MCF 10A (cell line): ENCODE measurements around the gene BNIP5. TPM values are rescaled to one million over a fixed set of nuclear protein-coding genes. Genes with fewer than 3 reads are reported as not detected.

Source experiments
- BruUV-seq: library from RNA; stranded (reverse); fragments of 400-500 nt; replicated peaks from 2 replicates; lab custom pipeline; 2021; lab: Mats Ljungman, UMichigan
- CTCF ChIA-PET: fragments of 300-600 bp; sonication (Branson Sonifier 250); formaldehyde crosslinking; extraction: SDS; loops from one replicate; lab custom pipeline; 2021; ENCODE audit warnings: antibody characterized with exemption, inconsistent platforms; lab: Yijun Ruan, JAX
- POLR2A ChIA-PET: fragments of 300-600, 350-650 bp; sonication (Branson Sonifier 250); formaldehyde crosslinking; extraction: SDS; loops from one replicate; lab custom pipeline; 2020; ENCODE audit warnings: antibody characterized with exemption, inconsistent platforms; lab: Yijun Ruan, JAX
- DNase-seq: peaks from one replicate; pipeline ENCODE4 v3.0.0-alpha.2; 2018; ENCODE audit not compliant: unreplicated experiment
- H3K27ac Mint-ChIP-seq: one replicate; pipeline ENCODE4 v1.8.0; 2022; ENCODE audit warnings: mild to moderate bottlenecking, low read depth, mixed read lengths; ENCODE audit not compliant: unreplicated experiment
- H3K27me3 Mint-ChIP-seq: one replicate; pipeline ENCODE4 v1.8.0; 2022; ENCODE audit warnings: mixed read lengths; ENCODE audit not compliant: insufficient read depth, unreplicated experiment
- H3K36me3 Mint-ChIP-seq: one replicate; pipeline ENCODE4 v1.8.0; 2022; ENCODE audit warnings: mild to moderate bottlenecking, moderate library complexity, mixed read lengths; ENCODE audit not compliant: insufficient read depth, unreplicated experiment
- H3K4me1 Mint-ChIP-seq: one replicate; pipeline ENCODE4 v1.8.0; 2022; ENCODE audit warnings: mixed read lengths; ENCODE audit not compliant: insufficient read depth, unreplicated experiment
- H3K4me3 Mint-ChIP-seq: one replicate; pipeline ENCODE4 v1.8.0; 2022; ENCODE audit warnings: mild to moderate bottlenecking, moderate library complexity, mixed read lengths; ENCODE audit not compliant: unreplicated experiment
- H3K9me3 Mint-ChIP-seq: one replicate; pipeline ENCODE4 v1.8.0; 2022; ENCODE audit warnings: mixed read lengths; ENCODE audit not compliant: unreplicated experiment
- intact Hi-C: fragments of 100-400 bp; cut with micrococcal nuclease; formaldehyde crosslinking; loops from 2 replicates; pipeline ENCODE4 v1.14.1; 2022
- total RNA-seq: library from RNA; stranded (reverse); gene quantifications from 2 replicates; pipeline ENCODE4 v1.2.3, GENCODE V29; 2022
- TF ChIP-seq, protein P1 (sequence below): fragments of 200-600 bp; IDR thresholded peaks from one replicate; pipeline ENCODE4 v1.8.0; 2022; ENCODE audit warnings: antibody characterized with exemption, mild to moderate bottlenecking; ENCODE audit not compliant: unreplicated experiment

The BNIP5 gene
- total RNA-seq, 1 experiment from 2014 or later: not detected

DNA sequence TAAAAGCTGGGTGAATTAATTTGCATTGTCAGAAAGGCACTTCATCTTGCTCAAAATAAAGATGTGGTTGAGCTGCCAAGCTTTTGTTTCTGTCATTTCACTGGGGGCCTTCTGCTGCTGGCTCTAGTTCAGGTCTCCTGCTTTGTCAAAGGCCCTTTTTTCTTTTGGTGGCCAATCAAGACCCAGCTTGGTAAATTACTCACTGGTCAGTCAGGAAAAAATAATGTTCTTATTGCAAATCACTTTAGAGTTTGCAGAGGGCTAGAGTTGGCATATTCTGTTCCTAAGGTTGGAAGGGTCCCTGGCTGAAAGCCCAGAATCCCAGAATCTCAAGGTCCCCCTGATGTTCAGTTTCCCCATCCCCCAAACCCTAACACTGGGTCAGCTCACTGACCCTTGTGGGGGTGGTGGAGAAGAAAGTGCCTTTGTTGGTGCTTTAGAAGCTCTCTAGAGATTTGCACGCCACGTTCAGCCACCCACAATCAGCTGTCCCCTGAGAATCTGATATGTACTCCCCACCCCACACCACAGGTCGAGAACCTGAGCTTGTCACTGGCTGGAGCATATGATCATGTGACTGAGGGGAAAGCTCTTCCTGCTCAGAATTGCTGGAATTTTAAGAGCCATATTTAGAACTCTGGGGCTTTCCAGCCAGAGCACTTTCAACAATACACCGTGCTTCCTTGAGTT lies 21.7 kb upstream of the BNIP5 start:
- ChIA-PET CTCF (interaction anchor here (0.6 to 3.9 kb wide), 10 partner anchors 11 to 806 kb away, joined by 3 to 29 read pairs (median 4); no protein-coding TSS in a partner anchor), POLR2A (interaction anchor here (0.6 kb wide), 2 partner anchors 8 to 15 kb away, joined by 3 read pairs; no protein-coding TSS in a partner anchor)
- TF ChIP-seq, protein P1, sequence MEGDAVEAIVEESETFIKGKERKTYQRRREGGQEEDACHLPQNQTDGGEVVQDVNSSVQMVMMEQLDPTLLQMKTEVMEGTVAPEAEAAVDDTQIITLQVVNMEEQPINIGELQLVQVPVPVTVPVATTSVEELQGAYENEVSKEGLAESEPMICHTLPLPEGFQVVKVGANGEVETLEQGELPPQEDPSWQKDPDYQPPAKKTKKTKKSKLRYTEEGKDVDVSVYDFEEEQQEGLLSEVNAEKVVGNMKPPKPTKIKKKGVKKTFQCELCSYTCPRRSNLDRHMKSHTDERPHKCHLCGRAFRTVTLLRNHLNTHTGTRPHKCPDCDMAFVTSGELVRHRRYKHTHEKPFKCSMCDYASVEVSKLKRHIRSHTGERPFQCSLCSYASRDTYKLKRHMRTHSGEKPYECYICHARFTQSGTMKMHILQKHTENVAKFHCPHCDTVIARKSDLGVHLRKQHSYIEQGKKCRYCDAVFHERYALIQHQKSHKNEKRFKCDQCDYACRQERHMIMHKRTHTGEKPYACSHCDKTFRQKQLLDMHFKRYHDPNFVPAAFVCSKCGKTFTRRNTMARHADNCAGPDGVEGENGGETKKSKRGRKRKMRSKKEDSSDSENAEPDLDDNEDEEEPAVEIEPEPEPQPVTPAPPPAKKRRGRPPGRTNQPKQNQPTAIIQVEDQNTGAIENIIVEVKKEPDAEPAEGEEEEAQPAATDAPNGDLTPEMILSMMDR: no peak
- H3K36me3 Mint-ChIP-seq: no peaks in the 10 kb centered on the region
- no peak for DNase-seq
- intact Hi-C loops: no loop called here
- no peaks in the 10 kb centered on the region for H3K4me1 Mint-ChIP-seq
- no peak overlapping the region for H3K4me3 Mint-ChIP-seq
- no TSS peak for BruUV-seq
- H3K27ac Mint-ChIP-seq: no peak overlapping the region
- no peaks in the 10 kb centered on the region for H3K27me3 Mint-ChIP-seq
- no peaks in the 10 kb centered on the region for H3K9me3 Mint-ChIP-seq

DNA sequence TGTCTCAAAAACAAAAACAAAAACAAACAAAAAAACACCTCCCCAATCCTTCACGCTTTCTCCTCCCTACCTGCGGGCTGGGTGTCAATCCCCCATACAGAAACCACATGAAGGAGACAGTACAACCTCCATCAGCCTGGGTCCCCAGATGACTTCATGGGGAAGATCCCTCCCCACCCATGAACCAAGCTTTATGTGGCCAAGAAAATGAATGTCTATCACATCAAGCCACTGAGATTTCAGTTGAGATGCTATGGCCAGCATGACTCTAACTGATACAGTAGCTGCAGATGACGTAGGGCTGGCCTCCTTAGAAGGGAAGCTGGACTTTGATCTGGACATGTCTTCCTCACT lies 21.2 kb upstream of the BNIP5 start:
- Mint-ChIP-seq H3K36me3 (no peaks in the 10 kb centered on the region), H3K4me3 (no peak overlapping the region), H3K4me1 (no peaks in the 10 kb centered on the region), H3K27me3 (no peaks in the 10 kb centered on the region), H3K9me3 (no peaks in the 10 kb centered on the region), H3K27ac (no peak overlapping the region)
- TF ChIP-seq, protein P1: no peak
- intact Hi-C loops: no loop called here
- ChIA-PET POLR2A (interaction anchor here (0.6 kb wide), 2 partner anchors 7 to 16 kb away, joined by 3 read pairs; no protein-coding TSS in a partner anchor), CTCF (interaction anchor here (0.7 to 3.9 kb wide), 4 partner anchors 12 to 233 kb away, joined by 3 to 29 read pairs (median 8); no protein-coding TSS in a partner anchor)
- no peak for DNase-seq
- BruUV-seq: no TSS peak

DNA sequence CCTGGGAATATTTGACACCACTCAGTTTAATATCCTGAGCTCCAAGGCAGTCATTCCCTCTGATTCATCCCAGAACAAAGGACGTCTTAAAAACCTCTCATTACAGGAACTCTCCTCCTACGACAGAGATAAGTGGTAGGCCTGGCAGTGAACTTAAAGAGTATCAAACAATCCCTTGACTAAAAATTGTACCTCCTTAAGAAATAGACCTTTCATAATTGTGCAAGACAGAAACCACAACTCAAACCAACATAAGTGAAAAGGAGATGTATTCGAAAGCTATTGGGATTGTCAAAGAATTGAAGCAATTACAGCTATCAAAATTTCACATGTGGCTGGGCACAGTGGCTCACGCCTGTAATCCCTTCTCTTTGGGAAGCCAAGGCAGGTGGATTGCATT lies 19.1 kb upstream of the BNIP5 start:
- Mint-ChIP-seq H3K36me3 (no peaks in the 10 kb centered on the region), H3K9me3 (no peaks in the 10 kb centered on the region), H3K4me3 (no peak overlapping the region), H3K4me1 (no peaks in the 10 kb centered on the region), H3K27me3 (no peaks in the 10 kb centered on the region), H3K27ac (no peak overlapping the region)
- intact Hi-C loops: no loop called here
- ChIA-PET CTCF (interaction anchor here (0.6 to 8.5 kb wide), 7 partner anchors 15 to 404 kb away, joined by 3 to 43 read pairs (median 4); no protein-coding TSS in a partner anchor), POLR2A (interaction anchor here (0.6 kb wide), 2 partner anchors 35 to 122 kb away, joined by 3 read pairs; no protein-coding TSS in a partner anchor)
- BruUV-seq: no TSS peak
- DNase-seq: no peak
- TF ChIP-seq, protein P1: no peak

DNA sequence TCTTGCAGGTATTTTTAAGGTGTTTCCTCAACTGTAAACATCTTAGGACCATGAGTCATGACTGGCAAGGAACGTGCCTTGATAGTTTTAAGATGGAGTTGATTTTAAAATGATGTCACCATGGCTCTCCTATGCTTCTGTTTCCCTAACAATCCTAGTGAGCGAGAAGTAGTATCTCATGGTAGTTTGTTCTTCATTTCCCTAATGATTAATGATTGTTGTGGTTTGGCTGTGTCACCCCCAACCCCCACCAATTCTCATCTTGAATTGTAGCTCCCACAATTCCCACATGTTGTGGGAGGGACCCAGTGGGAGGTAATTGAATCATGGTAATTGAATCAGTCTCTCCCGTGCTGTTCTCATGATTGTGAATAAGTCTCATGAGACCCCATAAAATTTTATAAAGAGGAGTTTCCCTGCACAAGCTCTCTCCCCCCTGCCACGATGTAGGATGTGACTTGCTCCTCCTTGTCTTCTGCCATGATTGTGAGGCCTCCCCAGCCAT lies 16.8 kb upstream of the BNIP5 start:
- H3K27ac Mint-ChIP-seq: no peak overlapping the region
- H3K9me3 Mint-ChIP-seq: no peaks in the 10 kb centered on the region
- intact Hi-C loops: no loop called here
- POLR2A ChIA-PET: no interaction called here
- DNase-seq: no peak
- TF ChIP-seq, protein P1: no peak
- H3K4me1 Mint-ChIP-seq: peaks cover 6% of the 10 kb centered on the region
- H3K4me3 Mint-ChIP-seq: no peak overlapping the region
- H3K27me3 Mint-ChIP-seq: no peaks in the 10 kb centered on the region
- H3K36me3 Mint-ChIP-seq: no peaks in the 10 kb centered on the region
- no TSS peak for BruUV-seq
- CTCF ChIA-PET: interaction anchor here (0.8 to 8.5 kb wide), 3 partner anchors 13 to 259 kb away, joined by 3 to 43 read pairs (median 4); no protein-coding TSS in a partner anchor
